DOHH2 (cell line): ENCODE data around the gene FAM83F.

Source experiments
- EZH2phosphoT487 ChIP-seq: fragments of 200-600 bp; sonication (generic); IDR thresholded peaks from 2 replicates; pipeline ENCODE4 v1.6.1; 2017; ENCODE audit warnings: borderline replicate concordance, mild to moderate bottlenecking, antibody characterized with exemption, low read length, moderate library complexity, mixed read lengths
- TF ChIP-seq, protein P1 (sequence below): fragments of 200-600 bp; sonication (generic); IDR thresholded peaks from one replicate; pipeline ENCODE4 v1.5.1; 2014; ENCODE audit warnings: antibody characterized with exemption, mild to moderate bottlenecking, low read depth, low read length; ENCODE audit not compliant: poor library complexity, severe bottlenecking

DNA sequence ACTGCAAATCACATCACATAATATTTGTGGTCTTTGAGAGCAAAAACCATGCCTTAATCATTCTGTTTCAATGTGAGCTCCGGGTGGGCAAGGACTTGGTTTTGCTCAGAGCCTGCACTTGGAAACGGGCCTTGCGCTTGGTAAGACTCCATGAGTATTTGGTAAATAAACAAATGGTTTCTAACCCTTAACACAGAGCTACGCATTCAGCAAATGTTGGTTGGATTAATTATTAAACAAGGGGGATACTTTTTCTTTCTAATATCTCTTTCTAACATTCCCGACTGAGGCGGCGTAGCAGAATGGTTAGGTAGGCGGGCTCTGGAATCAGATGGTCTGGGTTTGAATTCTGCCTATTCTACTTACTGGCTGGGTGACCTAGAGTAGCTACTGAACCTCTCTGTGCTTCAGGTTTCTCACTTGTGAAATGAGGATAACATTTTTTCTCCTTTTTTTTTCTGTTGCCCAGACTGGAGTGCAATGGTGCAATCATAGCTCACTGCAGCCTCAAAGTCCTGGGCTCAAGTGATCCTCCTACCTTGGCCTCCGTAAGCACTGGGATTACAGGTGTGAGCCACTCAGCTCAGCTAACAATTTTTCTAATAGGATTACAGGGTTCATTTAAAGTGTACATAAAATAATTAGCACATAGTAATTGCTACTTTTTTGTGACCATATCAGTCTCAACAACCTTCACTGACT is 3.4 kb upstream of the FAM83F start:
- TF ChIP-seq, protein P1, sequence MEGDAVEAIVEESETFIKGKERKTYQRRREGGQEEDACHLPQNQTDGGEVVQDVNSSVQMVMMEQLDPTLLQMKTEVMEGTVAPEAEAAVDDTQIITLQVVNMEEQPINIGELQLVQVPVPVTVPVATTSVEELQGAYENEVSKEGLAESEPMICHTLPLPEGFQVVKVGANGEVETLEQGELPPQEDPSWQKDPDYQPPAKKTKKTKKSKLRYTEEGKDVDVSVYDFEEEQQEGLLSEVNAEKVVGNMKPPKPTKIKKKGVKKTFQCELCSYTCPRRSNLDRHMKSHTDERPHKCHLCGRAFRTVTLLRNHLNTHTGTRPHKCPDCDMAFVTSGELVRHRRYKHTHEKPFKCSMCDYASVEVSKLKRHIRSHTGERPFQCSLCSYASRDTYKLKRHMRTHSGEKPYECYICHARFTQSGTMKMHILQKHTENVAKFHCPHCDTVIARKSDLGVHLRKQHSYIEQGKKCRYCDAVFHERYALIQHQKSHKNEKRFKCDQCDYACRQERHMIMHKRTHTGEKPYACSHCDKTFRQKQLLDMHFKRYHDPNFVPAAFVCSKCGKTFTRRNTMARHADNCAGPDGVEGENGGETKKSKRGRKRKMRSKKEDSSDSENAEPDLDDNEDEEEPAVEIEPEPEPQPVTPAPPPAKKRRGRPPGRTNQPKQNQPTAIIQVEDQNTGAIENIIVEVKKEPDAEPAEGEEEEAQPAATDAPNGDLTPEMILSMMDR: no peak
- TF ChIP-seq EZH2phosphoT487: no peak
